Measurements from ENCODE around the gene DRP2.
"Not testable (repeated sequence)": the region's sequence is repeated elsewhere in the genome, so short reads cannot be mapped to it uniquely, and the experiment has no call there.

DNA sequence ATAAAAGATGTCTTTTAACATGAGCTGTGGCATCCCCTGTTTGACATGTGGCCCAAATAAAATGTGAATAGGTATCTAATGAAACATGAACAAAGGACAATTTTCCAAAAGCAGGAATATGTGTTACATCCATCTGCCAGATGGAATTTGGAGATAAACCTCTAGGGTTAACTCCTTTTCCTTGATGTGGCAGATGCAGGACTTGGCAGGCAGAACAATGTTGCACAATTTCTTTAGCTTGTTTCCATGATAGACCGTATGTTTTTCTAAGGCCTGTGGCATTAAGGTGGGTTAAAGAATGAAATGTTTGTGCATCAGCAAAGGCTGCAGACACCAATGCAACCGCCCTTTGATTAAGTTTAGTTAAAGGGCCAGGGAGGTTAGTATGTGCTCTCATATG lies 34.7 kb upstream of the DRP2 start:
- TF ChIP-seq, protein P1, sequence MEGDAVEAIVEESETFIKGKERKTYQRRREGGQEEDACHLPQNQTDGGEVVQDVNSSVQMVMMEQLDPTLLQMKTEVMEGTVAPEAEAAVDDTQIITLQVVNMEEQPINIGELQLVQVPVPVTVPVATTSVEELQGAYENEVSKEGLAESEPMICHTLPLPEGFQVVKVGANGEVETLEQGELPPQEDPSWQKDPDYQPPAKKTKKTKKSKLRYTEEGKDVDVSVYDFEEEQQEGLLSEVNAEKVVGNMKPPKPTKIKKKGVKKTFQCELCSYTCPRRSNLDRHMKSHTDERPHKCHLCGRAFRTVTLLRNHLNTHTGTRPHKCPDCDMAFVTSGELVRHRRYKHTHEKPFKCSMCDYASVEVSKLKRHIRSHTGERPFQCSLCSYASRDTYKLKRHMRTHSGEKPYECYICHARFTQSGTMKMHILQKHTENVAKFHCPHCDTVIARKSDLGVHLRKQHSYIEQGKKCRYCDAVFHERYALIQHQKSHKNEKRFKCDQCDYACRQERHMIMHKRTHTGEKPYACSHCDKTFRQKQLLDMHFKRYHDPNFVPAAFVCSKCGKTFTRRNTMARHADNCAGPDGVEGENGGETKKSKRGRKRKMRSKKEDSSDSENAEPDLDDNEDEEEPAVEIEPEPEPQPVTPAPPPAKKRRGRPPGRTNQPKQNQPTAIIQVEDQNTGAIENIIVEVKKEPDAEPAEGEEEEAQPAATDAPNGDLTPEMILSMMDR (IDR thresholded peaks at IDR 0.05; ENCODE audit: low read length): not testable (repeated sequence)
- TF ChIP-seq EZH2 (IDR thresholded peaks at IDR 0.05; ENCODE audit: borderline replicate concordance, low read length): not testable (repeated sequence)

Measured in OCI-LY1 (cell line).